ENCODE results near the gene PRTN3.

DNA sequence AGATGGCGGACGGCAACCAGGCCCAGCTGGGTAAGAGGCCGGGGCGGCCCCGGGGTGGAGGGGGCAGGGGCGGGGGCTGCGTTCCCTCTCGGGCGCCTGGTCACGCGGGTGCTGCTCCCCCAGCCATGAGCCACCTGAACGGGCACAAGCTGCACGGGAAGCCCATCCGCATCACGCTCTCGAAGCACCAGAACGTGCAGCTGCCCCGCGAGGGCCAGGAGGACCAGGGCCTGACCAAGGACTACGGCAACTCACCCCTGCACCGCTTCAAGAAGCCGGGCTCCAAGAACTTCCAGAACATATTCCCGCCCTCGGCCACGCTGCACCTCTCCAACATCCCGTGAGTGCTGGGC, 32.4 kb upstream of the PRTN3 start:
- TF ChIP-seq, protein P1, sequence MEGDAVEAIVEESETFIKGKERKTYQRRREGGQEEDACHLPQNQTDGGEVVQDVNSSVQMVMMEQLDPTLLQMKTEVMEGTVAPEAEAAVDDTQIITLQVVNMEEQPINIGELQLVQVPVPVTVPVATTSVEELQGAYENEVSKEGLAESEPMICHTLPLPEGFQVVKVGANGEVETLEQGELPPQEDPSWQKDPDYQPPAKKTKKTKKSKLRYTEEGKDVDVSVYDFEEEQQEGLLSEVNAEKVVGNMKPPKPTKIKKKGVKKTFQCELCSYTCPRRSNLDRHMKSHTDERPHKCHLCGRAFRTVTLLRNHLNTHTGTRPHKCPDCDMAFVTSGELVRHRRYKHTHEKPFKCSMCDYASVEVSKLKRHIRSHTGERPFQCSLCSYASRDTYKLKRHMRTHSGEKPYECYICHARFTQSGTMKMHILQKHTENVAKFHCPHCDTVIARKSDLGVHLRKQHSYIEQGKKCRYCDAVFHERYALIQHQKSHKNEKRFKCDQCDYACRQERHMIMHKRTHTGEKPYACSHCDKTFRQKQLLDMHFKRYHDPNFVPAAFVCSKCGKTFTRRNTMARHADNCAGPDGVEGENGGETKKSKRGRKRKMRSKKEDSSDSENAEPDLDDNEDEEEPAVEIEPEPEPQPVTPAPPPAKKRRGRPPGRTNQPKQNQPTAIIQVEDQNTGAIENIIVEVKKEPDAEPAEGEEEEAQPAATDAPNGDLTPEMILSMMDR (IDR thresholded peaks at IDR 0.05): no peak
- TF ChIP-seq POLR2A (IDR thresholded peaks at IDR 0.05): no peak

Measured in adrenal gland (tissue), 5 donors.